HepG2 (cell line): ENCODE results near the gene ZFR. TPM values are rescaled to one million over a fixed set of nuclear protein-coding genes. Genes with fewer than 3 reads are reported as not detected.

ENCODE experiments used
- FOSL2 ChIP-seq: sonication (generic); formaldehyde crosslinking; IDR thresholded peaks from 2 replicates; pipeline ENCODE4 v1.4.0; 2020; ENCODE audit warnings: missing genetic modification reagents
- GRHL1 ChIP-seq: sonication (generic); formaldehyde crosslinking; conservative IDR thresholded peaks from 2 replicates; pipeline ENCODE4 v1.8.0; 2022; ENCODE audit warnings: missing genetic modification reagents
- HES4 ChIP-seq: sonication (generic); formaldehyde crosslinking; IDR thresholded peaks from 2 replicates; pipeline ENCODE4 v1.9.0; 2021; ENCODE audit warnings: mild to moderate bottlenecking, missing genetic modification reagents, borderline replicate concordance
- KAT8 ChIP-seq: IDR thresholded peaks from 2 replicates; pipeline ENCODE4 v1.6.1; 2016; ENCODE audit warnings: missing genetic modification reagents, missing compliant biosample characterization
- MAF1 ChIP-seq: sonication (generic); formaldehyde crosslinking; IDR thresholded peaks from 2 replicates; pipeline ENCODE4 v1.5.0; 2020; ENCODE audit warnings: missing genetic modification reagents, borderline replicate concordance
- MAZ ChIP-seq, 2 experiments: sonication (generic) in 1 of 2; formaldehyde crosslinking in 1 of 2; IDR thresholded peaks; 2 replicates each; pipeline versions ENCODE4 v1.5.0 to v1.6.1; 2012 to 2020; ENCODE audit warnings: low read depth in 2 of 2, mild to moderate bottlenecking in 2 of 2, borderline replicate concordance in 1 of 2, improper control_type of control experiment in 1 of 2, low read length in 1 of 2, missing genetic modification reagents in 1 of 2, moderate library complexity in 1 of 2
- RELA ChIP-seq: sonication (generic); formaldehyde crosslinking; IDR thresholded peaks from 2 replicates; pipeline ENCODE4 v1.4.0; 2020; ENCODE audit warnings: missing genetic modification reagents
- SP1 ChIP-seq, 2 experiments: fragments of 450-650 bp in 1 of 2; sonication (generic) in 1 of 2; formaldehyde crosslinking in 1 of 2; IDR thresholded peaks; 2 replicates each; pipeline versions ENCODE4 v1.4.0 to v1.6.1; 2016 to 2020; ENCODE audit warnings: missing genetic modification reagents in 1 of 2
- TCF12 ChIP-seq, 2 experiments: fragments of 450-650 bp in 1 of 2; sonication (generic) in 1 of 2; formaldehyde crosslinking in 1 of 2; IDR thresholded peaks; 2 replicates each; pipeline versions ENCODE4 v1.6.1 to v1.8.0; 2017 to 2022; ENCODE audit warnings: antibody characterized with exemption in 1 of 2, mild to moderate bottlenecking in 1 of 2, missing genetic modification reagents in 1 of 2, moderate library complexity in 1 of 2
- TMF1 ChIP-seq: sonication (generic); formaldehyde crosslinking; IDR thresholded peaks from 2 replicates; pipeline ENCODE4 v1.8.1; 2022; ENCODE audit warnings: low read depth, missing genetic modification reagents
- TRIM24 ChIP-seq: sonication (generic); formaldehyde crosslinking; IDR thresholded peaks from 2 replicates; pipeline ENCODE4 v1.8.0; 2022; ENCODE audit warnings: mild to moderate bottlenecking, missing genetic modification reagents
- ZBED4 ChIP-seq: sonication (generic); formaldehyde crosslinking; IDR thresholded peaks from 2 replicates; pipeline ENCODE4 v1.4.0; 2020; ENCODE audit warnings: missing genetic modification reagents, borderline replicate concordance
- ZBTB39 ChIP-seq: sonication (generic); formaldehyde crosslinking; IDR thresholded peaks from 2 replicates; pipeline ENCODE4 v1.5.0; 2020; ENCODE audit warnings: missing genetic modification reagents
- ZFP36L2 ChIP-seq: sonication (generic); formaldehyde crosslinking; IDR thresholded peaks from 2 replicates; pipeline ENCODE4 v1.4.0; 2020; ENCODE audit warnings: missing genetic modification reagents
- ZGPAT ChIP-seq: IDR thresholded peaks from 2 replicates; pipeline ENCODE4 v1.6.1; 2016; ENCODE audit warnings: mild to moderate bottlenecking
- ZMYM2 ChIP-seq: sonication (generic); formaldehyde crosslinking; IDR thresholded peaks from 2 replicates; pipeline ENCODE4 v1.8.0; 2022; ENCODE audit warnings: mild to moderate bottlenecking, missing genetic modification reagents
- ZNF296 ChIP-seq: sonication (generic); formaldehyde crosslinking; conservative IDR thresholded peaks from 2 replicates; pipeline ENCODE4 v1.5.0; 2020; ENCODE audit warnings: mild to moderate bottlenecking, missing genetic modification reagents
- ZNF354B ChIP-seq: sonication (generic); formaldehyde crosslinking; IDR thresholded peaks from 2 replicates; pipeline ENCODE4 v1.8.0; 2022; ENCODE audit warnings: mild to moderate bottlenecking, missing genetic modification reagents
- ZNF546 ChIP-seq: sonication (generic); formaldehyde crosslinking; conservative IDR thresholded peaks from 2 replicates; pipeline ENCODE4 v1.8.1; 2023; ENCODE audit warnings: mild to moderate bottlenecking, missing genetic modification reagents
- polyA plus RNA-seq, 8 experiments: library from polyadenylated mRNA; depleted of rRNA in 3 of 8; stranded (reverse) in 7 of 8; unstranded in 1 of 8; fragments of >200 nt; fragmentation: Illumina TruSeq in 4 of 8; extraction: Trizol in 4 of 8; gene quantifications; 2 replicates each; pipeline versions ENCODE4 v1.2.1 to v1.2.3, GENCODE V29; 2011 to 2016; ENCODE audit warnings: low read depth in 4 of 8, missing spikeins in 1 of 8, mixed read lengths in 1 of 8; ENCODE audit not compliant: insufficient read depth in 1 of 8
- total RNA-seq, 5 experiments: library from RNA; depleted of rRNA; stranded (reverse); fragments of >200 nt; fragmentation: Illumina TruSeq; extraction: Trizol; gene quantifications; 2 replicates each; pipeline ENCODE4 v1.2.3, GENCODE V29; 2016; ENCODE audit warnings: low read depth in 1 of 5

Gene ZFR
- total and polyA plus RNA-seq, 2 of the 13 experiments (the other 11 are each of a cell fraction or from before 2014, with no cell fraction given), result 89.0 to 92.8 TPM

GRCh38 chr5:32444431-32445286 is at the start of gene ZFR (continued):
- TF ChIP-seq MAZ (IDR thresholded peaks at IDR 0.05; ENCODE audit: borderline replicate concordance, low read depth, low read length), result 0 out of 2 replicates have a peak, but pooled peaks have one; percentile 50
- TF ChIP-seq MAZ (CRISPR knock-in tag; IDR thresholded peaks at IDR 0.05; ENCODE audit: low read depth), result peak; percentile 93
- TF ChIP-seq TCF12 (IDR thresholded peaks at IDR 0.05), result no peak
- peak; percentile 89 for TF ChIP-seq TCF12 (CRISPR knock-in tag; IDR thresholded peaks at IDR 0.05)
- no peak for TF ChIP-seq MAF1 (CRISPR knock-in tag)
- TF ChIP-seq TMF1 (CRISPR knock-in tag), result peak; percentile 97
- no peak for TF ChIP-seq ZFP36L2 (CRISPR knock-in tag)
- no peak for TF ChIP-seq ZNF296
- TF ChIP-seq ZBED4 (CRISPR knock-in tag), result peak; percentile 67; the same call in 1 of the 2 replicates
- TF ChIP-seq GRHL1 (CRISPR knock-in tag), result no peak
- TF ChIP-seq HES4 (CRISPR knock-in tag), result peak; percentile 89
- no peak for TF ChIP-seq ZMYM2 (CRISPR knock-in tag)
- TF ChIP-seq KAT8, result peak; percentile 21; the same call in 1 of the 2 replicates
- no peak for TF ChIP-seq TRIM24
- peak; percentile 93 for TF ChIP-seq ZNF546 (CRISPR knock-in tag)
- no peak for TF ChIP-seq ZBTB39
- no peak for TF ChIP-seq SP1 (IDR thresholded peaks at IDR 0.05)
- TF ChIP-seq SP1 (CRISPR knock-in tag; IDR thresholded peaks at IDR 0.05), result 0 out of 2 replicates have a peak, but pooled peaks have one; percentile 23
- TF ChIP-seq RELA, result no peak
- peak; percentile 80 for TF ChIP-seq ZGPAT (CRISPR knock-in tag)
- TF ChIP-seq ZNF354B (CRISPR knock-in tag), result no peak
- peak; percentile 28; the same call in 1 of the 2 replicates for TF ChIP-seq FOSL2 (CRISPR knock-in tag)
